Measurements from ENCODE around the gene SRSF3.
"Not testable (repeated sequence)": the region's sequence is repeated elsewhere in the genome, so short reads cannot be mapped to it uniquely, and the experiment has no call there.

SRSF3 gene

GRCh38 chr6:36594029-36594815, at the start of gene SRSF3:
TSS of gene SRSF3 (plus strand) at chr6:36594362. CDS start at chr6:36596763, 2,401 bp downstream.
- DNase-seq, result peak; percentile 61 to 99 (median 95)

GRCh38 chr6:36545767-36546307, 48.3 kb upstream of the SRSF3 start:
- DNase-seq, result no peak

GRCh38 chr6:36546308-36546919, 47.7 kb upstream of the SRSF3 start:
- DNase-seq, result peak in 15 of 51 donors; percentile 2 to 71 (median 24)

DNA sequence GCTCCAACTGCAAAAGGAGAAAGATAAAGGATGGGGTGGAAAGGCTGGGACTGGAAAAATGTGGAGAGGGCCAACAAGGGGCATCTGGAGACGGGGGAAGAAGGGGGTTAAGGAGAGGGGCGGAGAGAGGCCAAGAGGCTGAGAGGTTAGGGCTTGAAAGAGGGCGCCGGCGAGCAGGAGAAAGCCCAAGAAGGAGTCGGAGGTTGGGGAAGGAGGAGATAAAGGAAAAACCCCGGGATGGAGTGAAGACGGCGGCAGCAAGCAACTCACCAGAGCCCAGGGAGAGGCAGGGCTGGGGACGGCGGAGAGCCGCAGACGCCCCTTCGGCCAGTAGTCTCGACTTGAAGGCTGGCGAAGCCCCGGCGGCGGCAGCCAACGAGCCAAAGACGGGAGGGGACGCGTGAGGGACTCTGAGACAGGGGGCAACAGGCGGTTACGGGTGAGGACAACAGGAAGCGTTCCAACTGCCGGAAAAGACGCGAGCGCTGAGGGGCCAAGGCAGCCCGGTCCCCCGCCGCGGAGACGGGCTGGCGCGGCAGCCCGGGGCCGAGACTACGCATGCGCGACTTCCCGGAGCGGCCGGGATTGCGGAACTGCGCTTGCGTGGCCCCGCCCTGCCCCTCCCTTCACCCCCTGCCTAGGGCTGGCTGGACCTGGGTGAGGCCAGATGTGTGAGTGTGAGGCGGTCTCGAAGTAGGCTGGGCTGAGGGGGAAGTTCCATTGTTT, 47.1 kb upstream of the SRSF3 start, which contains the start of gene STK38:
Gene STK38 (minus strand): TSS at position 560 of the 726 bp plus-strand sequence. CDS start 7,277 bp downstream, outside the sequence.
- DNase-seq, result peak; percentile 49 to 93 (median 80)

GRCh38 chr6:36547646-36548400, 46.3 kb upstream of the SRSF3 start:
- DNase-seq, result no peak

- no peak for DNase-seq
Observed at GRCh38 chr6:36548401-36548743, 45.8 kb upstream of the SRSF3 start.

DNA sequence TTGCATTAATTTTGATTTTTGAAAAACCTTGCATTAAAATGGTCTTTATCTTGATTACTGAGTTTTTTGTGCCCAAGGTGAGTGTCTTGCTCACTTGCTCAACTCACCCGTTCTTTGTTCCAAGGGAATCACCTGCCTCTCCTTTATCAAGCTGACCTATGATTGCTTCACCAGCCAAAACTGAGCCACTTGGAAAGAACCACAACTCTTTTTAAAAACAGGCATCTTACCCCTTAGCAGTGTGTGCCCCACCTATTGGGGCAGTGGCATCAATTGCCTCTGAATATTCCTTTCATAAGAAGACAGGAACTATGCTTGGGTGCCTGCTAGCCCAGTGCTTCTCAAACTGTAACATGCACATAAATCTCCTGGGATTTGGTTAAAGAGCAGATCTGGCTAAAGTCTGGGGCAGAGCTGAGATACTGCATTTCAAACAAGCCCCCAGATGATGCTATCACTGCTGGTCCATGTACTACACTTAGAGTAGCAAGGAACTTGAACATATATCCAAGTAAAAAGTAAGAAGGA, 43.6 kb upstream of the SRSF3 start:
- DNase-seq, result no peak

- DNase-seq, result no peak
Observed at GRCh38 chr6:36555750-36556252, 38.4 kb upstream of the SRSF3 start.

- DNase-seq, result no peak
Observed at GRCh38 chr6:36556281-36556680, 37.9 kb upstream of the SRSF3 start.

DNA sequence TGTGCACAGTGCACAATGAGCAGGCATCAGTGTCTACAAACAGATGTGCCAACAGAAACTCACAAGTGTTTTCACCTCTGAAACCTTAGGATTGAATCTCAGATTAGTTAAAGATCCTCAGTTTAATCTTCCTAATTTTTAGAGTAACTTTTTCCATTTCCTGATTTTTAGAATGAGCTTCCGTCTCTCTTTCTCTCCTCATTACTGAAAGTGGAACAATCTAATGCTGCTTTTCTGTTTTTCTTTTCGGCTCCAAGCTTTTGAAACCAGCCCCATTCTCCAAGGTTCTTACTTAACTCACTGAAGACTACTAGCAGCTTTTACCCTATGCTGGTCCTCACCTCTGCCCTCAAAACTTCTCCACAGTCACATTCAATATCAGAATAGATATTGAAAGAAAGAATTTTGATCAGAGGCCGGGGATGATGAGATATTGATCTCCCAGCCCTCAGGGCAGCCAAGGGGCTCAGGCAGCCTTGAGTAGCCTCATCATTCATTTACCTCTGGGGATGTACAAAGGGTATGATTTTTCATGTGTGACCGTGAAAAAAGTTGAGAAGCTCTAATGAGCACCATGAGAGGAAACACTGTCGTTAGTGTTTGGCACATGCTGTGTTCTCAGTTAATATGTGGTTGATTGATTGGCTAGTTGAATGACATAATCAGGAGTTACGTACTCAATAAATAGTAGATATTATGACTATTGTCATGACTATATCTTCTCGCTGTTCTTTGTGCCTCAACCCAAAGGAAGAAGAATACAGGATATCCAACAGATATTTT, 35.0 kb upstream of the SRSF3 start:
- DNase-seq, result no peak

GRCh38 chr6:36560822-36561221, 33.3 kb upstream of the SRSF3 start:
- no peak for DNase-seq

DNA sequence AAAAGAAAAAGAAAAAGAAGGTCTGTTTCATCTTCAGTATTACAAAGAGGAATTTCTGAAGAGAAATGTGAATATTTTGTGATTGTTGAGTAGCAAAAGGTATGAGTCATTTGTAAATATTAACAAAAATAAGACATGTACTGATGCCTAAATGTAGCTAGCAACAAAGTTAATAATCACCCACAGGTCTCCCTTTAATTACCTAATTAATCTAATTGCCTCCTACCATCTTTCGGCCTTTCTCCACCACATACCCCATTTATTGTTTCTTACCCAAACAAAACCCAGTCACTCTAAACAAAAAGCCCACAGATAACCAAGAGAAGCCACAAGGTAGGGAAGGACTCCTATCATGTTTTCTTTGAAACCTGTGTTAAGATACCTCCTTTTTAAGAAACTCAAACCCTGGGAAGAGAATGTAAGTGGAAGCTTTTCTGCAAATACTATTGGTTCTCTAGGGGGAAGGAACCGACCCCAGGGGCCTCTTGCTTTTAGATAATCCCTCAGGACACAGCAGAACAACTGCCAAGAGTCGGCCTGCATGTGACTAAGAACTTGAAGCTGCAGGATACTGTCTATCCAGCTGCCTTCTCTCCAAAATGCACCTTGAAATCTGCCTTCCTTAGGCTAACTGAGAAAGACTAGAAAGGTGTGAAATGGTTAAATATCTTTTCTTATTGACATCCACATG, 30.8 kb upstream of the SRSF3 start:
- no peak for DNase-seq

DNA sequence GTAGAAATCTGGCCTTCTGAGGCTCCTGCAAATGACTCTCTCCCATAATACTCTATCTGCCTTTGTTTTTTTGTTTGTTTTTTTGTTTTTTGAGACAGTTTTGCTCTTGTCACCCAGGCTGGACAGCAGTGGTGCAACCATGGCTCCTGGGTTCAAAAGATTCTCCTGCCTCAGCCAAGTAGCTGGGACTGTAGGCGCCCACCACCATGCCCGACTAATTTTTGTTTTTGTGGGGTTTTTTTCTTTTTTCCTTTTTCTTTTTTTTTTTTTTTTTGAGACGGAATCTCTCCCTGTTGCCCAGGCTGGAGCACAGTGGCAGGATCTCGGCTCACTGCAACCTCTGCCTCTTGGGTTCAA, 30.3 kb upstream of the SRSF3 start:
- no peak for DNase-seq

- no peak for DNase-seq
Observed at GRCh38 chr6:36566418-36566905, 27.7 kb upstream of the SRSF3 start.

GRCh38 chr6:36570264-36570663, 23.9 kb upstream of the SRSF3 start:
- no peak for DNase-seq

GRCh38 chr6:36571122-36572043, 22.8 kb upstream of the SRSF3 start:
- DNase-seq, result no peak

- DNase-seq, result not testable (repeated sequence)
Observed at GRCh38 chr6:36572353-36573311, 21.5 kb upstream of the SRSF3 start.
